ENCODE data around the gene OXTR.

The OXTR gene

DNA sequence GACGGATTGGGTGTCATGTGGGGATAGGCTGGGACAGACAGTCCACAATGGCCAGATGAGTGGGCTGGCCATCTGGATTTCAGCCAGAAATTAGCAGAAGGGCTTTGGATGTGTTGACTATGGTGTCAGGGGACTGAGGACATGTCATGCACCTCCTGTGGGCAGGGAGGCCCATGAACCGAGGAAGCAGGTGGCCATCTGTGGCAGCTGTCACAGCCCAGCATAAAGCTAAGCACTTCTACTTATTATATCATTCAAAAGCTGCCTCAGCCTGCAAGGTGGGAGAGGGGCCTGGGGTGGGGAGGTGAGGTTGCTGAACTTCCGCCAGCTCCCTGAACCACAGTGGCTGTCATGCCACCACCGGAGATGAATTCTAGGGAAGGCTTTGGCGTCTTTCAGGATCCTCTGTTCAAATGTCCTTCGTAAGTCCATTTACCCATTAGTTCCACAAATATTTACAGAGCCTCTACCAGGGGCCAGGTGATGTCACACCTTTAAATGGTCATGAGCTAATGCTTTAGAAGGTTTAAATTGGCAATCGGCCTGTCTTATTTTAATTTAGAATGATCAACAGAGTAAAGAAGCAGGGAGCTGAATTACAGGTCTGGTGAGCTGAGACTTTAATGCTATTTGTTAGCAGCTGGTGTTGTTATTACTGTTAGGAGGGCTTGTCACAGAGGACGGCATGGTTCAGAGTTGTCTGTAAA, 59.5 kb downstream of the OXTR start:
- DNase-seq, result no peak

DNA sequence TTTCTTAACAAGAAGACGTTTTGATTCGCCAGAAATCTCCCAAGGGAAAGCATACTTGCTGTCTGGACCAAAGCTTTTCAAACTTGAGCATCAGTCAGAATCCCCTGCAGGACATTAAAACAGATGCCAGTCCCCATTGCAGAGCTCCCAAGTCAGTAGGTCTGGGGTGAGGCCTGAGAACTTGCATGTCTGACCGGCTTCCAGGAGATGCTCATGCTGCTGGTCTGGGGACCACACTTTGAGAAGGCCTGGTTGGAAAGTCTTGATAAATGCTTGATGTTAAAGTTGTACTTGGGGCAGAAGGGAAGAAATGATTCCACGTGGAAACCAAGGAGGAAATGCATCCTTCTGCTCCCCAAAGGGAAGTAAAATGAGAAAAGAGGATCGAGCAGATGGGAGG, 60.1 kb downstream of the OXTR start:
- no peak for DNase-seq

DNA sequence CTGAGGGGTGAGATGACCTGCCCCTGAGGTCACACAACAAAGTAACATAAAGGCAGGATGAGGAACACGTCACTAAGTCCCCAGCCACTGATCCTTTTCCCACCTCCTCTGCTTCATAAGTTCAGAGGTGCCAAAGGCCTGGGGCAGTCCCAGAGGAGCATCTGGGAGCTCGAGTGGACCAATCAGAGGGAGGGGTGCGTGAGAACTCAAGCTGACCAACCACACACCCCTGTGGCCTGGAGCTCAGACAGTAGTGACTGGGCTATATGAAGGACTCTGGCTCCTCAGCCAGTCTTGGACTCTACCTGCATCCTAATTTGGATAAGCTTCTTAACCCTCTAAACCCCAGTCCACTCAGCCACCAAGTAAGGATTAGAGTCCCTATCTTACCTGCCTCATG, 63.8 kb downstream of the OXTR start:
- DNase-seq, result no peak

DNA sequence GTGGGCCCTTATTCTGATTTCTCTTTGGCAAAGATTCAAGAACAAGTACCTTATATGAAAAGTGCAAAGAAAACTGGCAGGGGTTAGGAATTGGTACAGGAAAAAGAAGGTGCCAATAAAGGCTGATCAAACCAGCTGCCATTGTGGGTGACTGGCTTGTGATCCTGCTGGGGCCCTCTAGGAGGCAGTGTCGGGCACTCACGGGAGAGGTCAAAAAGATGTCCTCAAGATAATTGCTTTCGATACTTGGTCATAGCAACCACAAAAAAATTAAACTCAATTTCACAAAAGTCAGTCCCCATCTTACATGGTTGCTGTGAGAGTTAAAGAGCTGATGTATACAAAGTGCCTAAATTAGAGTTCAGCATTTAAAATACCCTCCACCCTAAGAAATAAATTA, 66.9 kb downstream of the OXTR start:
- no peak for DNase-seq
